ENCODE data around the gene HES4. TPM values are rescaled to one million over a fixed set of nuclear protein-coding genes. Genes with fewer than 3 reads are reported as not detected.

HES4 gene
- total and polyA plus RNA-seq, 2 of the 13 experiments (the other 11 are each of a cell fraction or from before 2014, with no cell fraction given), result 8.8 to 10.6 TPM

DNA sequence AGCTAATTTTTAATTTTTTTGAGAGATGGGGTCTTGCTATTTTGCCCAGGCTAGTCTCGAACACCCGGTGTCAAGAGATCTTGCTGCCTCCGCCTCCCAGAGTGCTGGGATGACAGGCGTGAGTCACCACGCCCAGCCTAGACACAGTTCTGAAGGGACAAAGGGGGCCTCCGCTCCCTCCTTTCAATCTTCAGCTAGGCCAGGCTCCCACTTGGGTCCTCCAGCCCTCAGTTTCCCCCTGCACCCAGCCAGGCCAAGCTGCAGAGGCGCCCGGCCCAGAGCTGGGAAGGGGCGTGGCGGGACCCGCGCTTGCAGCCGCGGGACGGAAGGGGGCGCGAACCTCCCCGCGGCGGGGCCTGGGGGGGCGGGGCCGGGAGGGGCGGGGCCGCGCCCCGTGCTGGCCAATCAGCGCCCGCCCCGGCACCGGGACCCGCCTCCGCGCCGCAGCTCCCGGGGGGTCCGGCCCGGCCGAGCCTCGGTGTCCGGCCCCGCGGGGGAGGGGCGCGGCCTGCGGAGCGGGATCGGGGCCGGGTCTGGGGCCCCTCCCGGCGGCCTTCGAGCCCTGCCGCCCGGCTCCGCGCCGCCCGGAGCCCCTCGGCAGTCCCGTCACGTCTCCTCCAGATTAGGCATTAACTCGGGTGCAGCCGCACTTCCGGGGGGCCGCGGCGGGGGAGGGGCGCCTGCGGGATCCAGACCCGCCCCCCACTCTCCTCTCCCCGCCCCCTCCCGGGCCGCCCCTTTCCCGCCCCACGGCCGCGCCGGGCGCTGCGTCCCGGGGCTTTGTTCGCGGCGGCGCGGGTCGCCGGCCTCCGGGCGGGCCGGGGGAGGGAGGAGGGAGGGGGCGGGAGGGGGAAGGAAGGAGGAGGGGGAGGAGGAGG is 19.5 kb upstream of the HES4 start (continued):
- TF ChIP-seq, protein P1, sequence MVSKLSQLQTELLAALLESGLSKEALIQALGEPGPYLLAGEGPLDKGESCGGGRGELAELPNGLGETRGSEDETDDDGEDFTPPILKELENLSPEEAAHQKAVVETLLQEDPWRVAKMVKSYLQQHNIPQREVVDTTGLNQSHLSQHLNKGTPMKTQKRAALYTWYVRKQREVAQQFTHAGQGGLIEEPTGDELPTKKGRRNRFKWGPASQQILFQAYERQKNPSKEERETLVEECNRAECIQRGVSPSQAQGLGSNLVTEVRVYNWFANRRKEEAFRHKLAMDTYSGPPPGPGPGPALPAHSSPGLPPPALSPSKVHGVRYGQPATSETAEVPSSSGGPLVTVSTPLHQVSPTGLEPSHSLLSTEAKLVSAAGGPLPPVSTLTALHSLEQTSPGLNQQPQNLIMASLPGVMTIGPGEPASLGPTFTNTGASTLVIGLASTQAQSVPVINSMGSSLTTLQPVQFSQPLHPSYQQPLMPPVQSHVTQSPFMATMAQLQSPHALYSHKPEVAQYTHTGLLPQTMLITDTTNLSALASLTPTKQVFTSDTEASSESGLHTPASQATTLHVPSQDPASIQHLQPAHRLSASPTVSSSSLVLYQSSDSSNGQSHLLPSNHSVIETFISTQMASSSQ (IDR thresholded peaks at IDR 0.05; ENCODE audit: low read depth), result peak; percentile 77
- TF ChIP-seq, protein P1 (CRISPR knock-in tag; IDR thresholded peaks at IDR 0.05; ENCODE audit: borderline replicate concordance), result peak; percentile 85
- TF ChIP-seq, protein P2, sequence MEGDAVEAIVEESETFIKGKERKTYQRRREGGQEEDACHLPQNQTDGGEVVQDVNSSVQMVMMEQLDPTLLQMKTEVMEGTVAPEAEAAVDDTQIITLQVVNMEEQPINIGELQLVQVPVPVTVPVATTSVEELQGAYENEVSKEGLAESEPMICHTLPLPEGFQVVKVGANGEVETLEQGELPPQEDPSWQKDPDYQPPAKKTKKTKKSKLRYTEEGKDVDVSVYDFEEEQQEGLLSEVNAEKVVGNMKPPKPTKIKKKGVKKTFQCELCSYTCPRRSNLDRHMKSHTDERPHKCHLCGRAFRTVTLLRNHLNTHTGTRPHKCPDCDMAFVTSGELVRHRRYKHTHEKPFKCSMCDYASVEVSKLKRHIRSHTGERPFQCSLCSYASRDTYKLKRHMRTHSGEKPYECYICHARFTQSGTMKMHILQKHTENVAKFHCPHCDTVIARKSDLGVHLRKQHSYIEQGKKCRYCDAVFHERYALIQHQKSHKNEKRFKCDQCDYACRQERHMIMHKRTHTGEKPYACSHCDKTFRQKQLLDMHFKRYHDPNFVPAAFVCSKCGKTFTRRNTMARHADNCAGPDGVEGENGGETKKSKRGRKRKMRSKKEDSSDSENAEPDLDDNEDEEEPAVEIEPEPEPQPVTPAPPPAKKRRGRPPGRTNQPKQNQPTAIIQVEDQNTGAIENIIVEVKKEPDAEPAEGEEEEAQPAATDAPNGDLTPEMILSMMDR (CRISPR knock-in tag; IDR thresholded peaks at IDR 0.05), result peak; percentile 67
- peak; percentile 55; the same call in 1 of the 2 replicates for TF ChIP-seq THAP11 (CRISPR knock-in tag; IDR thresholded peaks at IDR 0.05)
- TF ChIP-seq HDAC1 (CRISPR knock-in tag; IDR thresholded peaks at IDR 0.05), result peak; percentile 35; the same call in 1 of the 2 replicates
- TF ChIP-seq SP4 (CRISPR knock-in tag; IDR thresholded peaks at IDR 0.05), result peak; percentile 65
- no peak for TF ChIP-seq GABPA (IDR thresholded peaks at IDR 0.05; ENCODE audit: low read depth, low read length)
- TF ChIP-seq GABPA (CRISPR knock-in tag; IDR thresholded peaks at IDR 0.05; ENCODE audit: low read depth), result peak; percentile 72
- TF ChIP-seq ZNF44 (CRISPR knock-in tag; IDR thresholded peaks at IDR 0.05), result no peak
- TF ChIP-seq MIER2 (CRISPR knock-in tag; IDR thresholded peaks at IDR 0.05), result no peak
- TF ChIP-seq ARNT2 (CRISPR knock-in tag; IDR thresholded peaks at IDR 0.05; ENCODE audit: low read depth), result 0 out of 2 replicates have a peak, but pooled peaks have one; percentile 5
- TF ChIP-seq ZMYM3 (CRISPR knock-in tag; IDR thresholded peaks at IDR 0.05), result peak; percentile 80
- TF ChIP-seq ELF1 (CRISPR knock-in tag; IDR thresholded peaks at IDR 0.05), result peak; percentile 78
- TF ChIP-seq, protein P3, sequence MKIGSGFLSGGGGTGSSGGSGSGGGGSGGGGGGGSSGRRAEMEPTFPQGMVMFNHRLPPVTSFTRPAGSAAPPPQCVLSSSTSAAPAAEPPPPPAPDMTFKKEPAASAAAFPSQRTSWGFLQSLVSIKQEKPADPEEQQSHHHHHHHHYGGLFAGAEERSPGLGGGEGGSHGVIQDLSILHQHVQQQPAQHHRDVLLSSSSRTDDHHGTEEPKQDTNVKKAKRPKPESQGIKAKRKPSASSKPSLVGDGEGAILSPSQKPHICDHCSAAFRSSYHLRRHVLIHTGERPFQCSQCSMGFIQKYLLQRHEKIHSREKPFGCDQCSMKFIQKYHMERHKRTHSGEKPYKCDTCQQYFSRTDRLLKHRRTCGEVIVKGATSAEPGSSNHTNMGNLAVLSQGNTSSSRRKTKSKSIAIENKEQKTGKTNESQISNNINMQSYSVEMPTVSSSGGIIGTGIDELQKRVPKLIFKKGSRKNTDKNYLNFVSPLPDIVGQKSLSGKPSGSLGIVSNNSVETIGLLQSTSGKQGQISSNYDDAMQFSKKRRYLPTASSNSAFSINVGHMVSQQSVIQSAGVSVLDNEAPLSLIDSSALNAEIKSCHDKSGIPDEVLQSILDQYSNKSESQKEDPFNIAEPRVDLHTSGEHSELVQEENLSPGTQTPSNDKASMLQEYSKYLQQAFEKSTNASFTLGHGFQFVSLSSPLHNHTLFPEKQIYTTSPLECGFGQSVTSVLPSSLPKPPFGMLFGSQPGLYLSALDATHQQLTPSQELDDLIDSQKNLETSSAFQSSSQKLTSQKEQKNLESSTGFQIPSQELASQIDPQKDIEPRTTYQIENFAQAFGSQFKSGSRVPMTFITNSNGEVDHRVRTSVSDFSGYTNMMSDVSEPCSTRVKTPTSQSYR (CRISPR knock-in tag; IDR thresholded peaks at IDR 0.05; ENCODE audit: borderline replicate concordance), result peak; percentile 79; the same call in 1 of the 2 replicates
- peak; percentile 61; the same call in 1 of the 2 replicates for TF ChIP-seq SRF (IDR thresholded peaks at IDR 0.05; ENCODE audit: low read depth, low read length)
- TF ChIP-seq GPN1 (CRISPR knock-in tag; IDR thresholded peaks at IDR 0.05; ENCODE audit: borderline replicate concordance), result no peak
- TF ChIP-seq HOXA5 (CRISPR knock-in tag; IDR thresholded peaks at IDR 0.05), result 0 out of 2 replicates have a peak, but pooled peaks have one; percentile 12
- TF ChIP-seq EP300 (IDR thresholded peaks at IDR 0.05; ENCODE audit: low read depth in 2 of 2, low read length in 2 of 2), result peak in 1 of 2 experiments; percentile 51; a peak in 1 of 4 replicates
- no peak for TF ChIP-seq EP300 (CRISPR knock-in tag; IDR thresholded peaks at IDR 0.05; ENCODE audit: borderline replicate concordance)
- TF ChIP-seq MAFG (CRISPR knock-in tag; IDR thresholded peaks at IDR 0.05), result no peak
- no peak for TF ChIP-seq ZNF468 (CRISPR knock-in tag; IDR thresholded peaks at IDR 0.05)
- peak; percentile 56; the same call in 1 of the 2 replicates for TF ChIP-seq KLF9 (CRISPR knock-in tag; IDR thresholded peaks at IDR 0.05; ENCODE audit: low read depth)

Measured in HepG2 (cell line).